Kidney (tissue), 14 donors: Measurements from ENCODE around the gene NUP210. TPM values are rescaled to one million over a fixed set of nuclear protein-coding genes. Genes with fewer than 3 reads are reported as not detected.

Source experiments
- DNase-seq, 5 donors: peaks; one replicate each; pipeline ENCODE4 v3.0.0-alpha.2; 2013 to 2020
- FAIRE-seq: peaks from 2 replicates; lab custom pipeline; 2012; peaks lifted over from hg19 to GRCh38; lab: Jason Lieb, UNC
- H3K27ac ChIP-seq, 2 donors: one replicate each; pipeline ENCODE4 v1.7.0; 2013; ENCODE audit warnings: low read depth in 2 of 2, low read length in 2 of 2, inconsistent platforms in 1 of 2
- H3K27me3 ChIP-seq: one replicate; pipeline ENCODE4 v1.7.1; 2013; ENCODE audit warnings: low read length, inconsistent platforms; ENCODE audit not compliant: control insufficient read depth, insufficient read depth
- H3K36me3 ChIP-seq, 3 donors: one replicate each; pipeline versions ENCODE4 v1.7.0 to v1.7.1; 2013; ENCODE audit warnings: low read length in 3 of 3, control low read depth in 1 of 3, inconsistent platforms in 1 of 3; ENCODE audit not compliant: insufficient read depth in 3 of 3, control insufficient read depth in 2 of 3
- H3K4me1 ChIP-seq, 3 donors: one replicate each; pipeline versions ENCODE4 v1.7.0 to v1.7.1; 2013; ENCODE audit warnings: low read length in 3 of 3, inconsistent platforms in 1 of 3, low read depth in 1 of 3; ENCODE audit not compliant: control insufficient read depth in 2 of 3, insufficient read depth in 2 of 3
- H3K4me3 ChIP-seq, 3 donors: one replicate each; pipeline versions ENCODE4 v1.7.0 to v1.8.1; 2013; ENCODE audit warnings: low read length in 3 of 3, control low read depth in 1 of 3, inconsistent platforms in 1 of 3
- H3K9ac ChIP-seq, 3 donors: one replicate each; pipeline versions ENCODE4 v1.7.0 to v1.7.1; 2013; ENCODE audit warnings: low read length in 3 of 3, control low read depth in 1 of 3, inconsistent platforms in 1 of 3
- H3K9me3 ChIP-seq, 3 donors: one replicate each; pipeline versions ENCODE4 v1.7.0 to v1.7.1; 2013; ENCODE audit warnings: low read length in 3 of 3, control low read depth in 1 of 3, inconsistent platforms in 1 of 3; ENCODE audit not compliant: control insufficient read depth in 2 of 3, insufficient read depth in 1 of 3
- CTCF ChIP-seq: IDR thresholded peaks from 3 replicates; pipeline ENCODE4 v1.5.1; 2012; ENCODE audit warnings: mild to moderate bottlenecking, moderate library complexity, borderline replicate concordance; ENCODE audit not compliant: insufficient read depth; ENCODE audit errors: extremely low read depth
- intact Hi-C: fragments of 100-400 bp; cut with DNase I; formaldehyde crosslinking; loops from one replicate; pipeline ENCODE4 v1.11.1; 2022
- polyA plus RNA-seq: library from polyadenylated mRNA; stranded (reverse); fragments of 350-450 nt; fragmentation: Illumina TruSeq; extraction: RNeasy Lipid Tissue Mini Kit (QIAGEN cat#74804); gene quantifications from one replicate; pipeline ENCODE4 v1.2.3, GENCODE V29; 2014; ENCODE audit warnings: low read depth, low replicate concordance; ENCODE audit not compliant: insufficient read depth
- total RNA-seq: library from RNA; stranded (reverse); fragmentation: NEBNext Ultra II Directional; extraction: Animal tissue kit (Norgen Biotek cat#: 25700); gene quantifications from one replicate; pipeline ENCODE4 v1.2.1, GENCODE V29; 2021
- donor health status: control.
- donor health status: control.
- donor health status: control.
- donor health status: control.
- donor health status: control.
- donor health status: DM: yes; HTN: yes; CAD: no.
- donor health status: Normal renal cell carcinoma (clear cell type).

Gene NUP210
- total and polyA plus RNA-seq, 2 donors from 2014 or later, result 5.6 to 22.9 TPM

GRCh38 chr3:13278783-13279531 is 141.2 kb downstream of the NUP210 start:
- Histone ChIP-seq H3K27me3 (peaks cover 4% of the 10 kb centered on the region), H3K36me3 (no peaks in the 10 kb centered on the region), H3K9me3 (peaks cover under 1 to 3% (median 2%) of the 10 kb centered on the region in 3 donors), H3K27ac (no peak overlapping the region), H3K9ac (no peak overlapping the region), H3K4me3 (no peak overlapping the region), H3K4me1 (peaks cover 0 to 2% (median 0%) of the 10 kb centered on the region in 3 donors)
- no peak for FAIRE-seq
- no peak for DNase-seq
- intact Hi-C loops, result no loop called here
- TF ChIP-seq CTCF, result no peak

- DNase-seq (peak in 3 of 5 donors; percentile 34 to 64 (median 39)), FAIRE-seq (no peak)
- intact Hi-C loops, result no loop called here
- Histone ChIP-seq H3K27me3 (no peaks in the 10 kb centered on the region), H3K4me1 (peaks cover 0 to 2% (median 0%) of the 10 kb centered on the region in 3 donors), H3K9ac (no peak overlapping the region), H3K4me3 (no peak overlapping the region), H3K9me3 (no peaks in the 10 kb centered on the region), H3K27ac (no peak overlapping the region), H3K36me3 (no peaks in the 10 kb centered on the region)
- no peak for TF ChIP-seq CTCF
These were observed 142.1 kb downstream of the NUP210 start for GRCh38 chr3:13277860-13278531.

- Histone ChIP-seq H3K4me3 (no peak overlapping the region), H3K27ac (peak overlapping the region in 1 of 2 donors; percentile 1), H3K27me3 (no peaks in the 10 kb centered on the region), H3K36me3 (no peaks in the 10 kb centered on the region), H3K9ac (no peak overlapping the region), H3K4me1 (peaks cover 0 to 2% (median 0%) of the 10 kb centered on the region in 3 donors), H3K9me3 (no peaks in the 10 kb centered on the region)
- intact Hi-C loops, result no loop called here
- DNase-seq (peak in 3 of 5 donors; percentile 41 to 74 (median 72)), FAIRE-seq (no peak)
- TF ChIP-seq CTCF, result no peak
These were observed 142.8 kb downstream of the NUP210 start for GRCh38 chr3:13277196-13277813.
